GM12892 (cell line): ENCODE results near the gene ARID3B. TPM values are rescaled to one million over a fixed set of nuclear protein-coding genes. Genes with fewer than 3 reads are reported as not detected.
"Not testable (repeated sequence)": the region's sequence is repeated elsewhere in the genome, so short reads cannot be mapped to it uniquely, and the experiment has no call there.

Experiments used
- DNase-seq: peaks from one replicate; pipeline ENCODE4 v3.0.0; 2011; ENCODE audit not compliant: insufficient read length
- FAIRE-seq: peaks from 2 replicates; lab custom pipeline; 2011; peaks lifted over from hg19 to GRCh38; lab: Jason Lieb, UNC
- POLR2A ChIP-seq: IDR thresholded peaks from 2 replicates; pipeline ENCODE4 v1.6.1; 2011; ENCODE audit warnings: low read depth, low read length, control low read depth
- POLR2AphosphoS5 ChIP-seq: IDR thresholded peaks from 2 replicates; pipeline ENCODE4 v1.6.1; 2011; ENCODE audit warnings: low read depth, low read length, control low read depth
- TAF1 ChIP-seq: IDR thresholded peaks from 2 replicates; pipeline ENCODE4 v1.6.1; 2011; ENCODE audit warnings: low read depth, mild to moderate bottlenecking, control low read depth, low read length, borderline replicate concordance
- polyA plus RNA-seq: library from polyadenylated mRNA; unstranded; fragments of >200 nt; gene quantifications from one replicate; pipeline ENCODE4 v1.2.1, GENCODE V29; 2012; ENCODE audit warnings: missing spikeins, inconsistent platforms; ENCODE audit not compliant: missing spikeins

ARID3B gene
- 16.4 TPM for polyA plus RNA-seq

- DNase-seq (peak; percentile 80), FAIRE-seq (peak; percentile 92)
- TF ChIP-seq POLR2A (peak; percentile 93), POLR2AphosphoS5 (peak; percentile 94), TAF1 (peak; percentile 72)
Measured at GRCh38 chr15:74540761-74541493, at the start of gene ARID3B. TSS of gene ARID3B (plus strand) at chr15:74541220. CDS start at chr15:74543937, 2,717 bp downstream.

GRCh38 chr15:74496648-74497047, 44.4 kb upstream of the ARID3B start:
- DNase-seq (no peak), FAIRE-seq (no peak)

GRCh38 chr15:74497584-74497983, 43.4 kb upstream of the ARID3B start:
- FAIRE-seq (no peak), DNase-seq (no peak)
- TF ChIP-seq POLR2AphosphoS5 = no peak
- no peak for TF ChIP-seq TAF1

More at GRCh38 chr15:74496648-74497047, 44.4 kb upstream of the ARID3B start:
- TF ChIP-seq POLR2A (no peak), POLR2AphosphoS5 (no peak), TAF1 (no peak)

GRCh38 chr15:74499366-74499765, 41.7 kb upstream of the ARID3B start:
- FAIRE-seq (no peak), DNase-seq (no peak)
- TF ChIP-seq POLR2A = no peak
- TF ChIP-seq TAF1 = no peak
- no peak for TF ChIP-seq POLR2AphosphoS5

- TF ChIP-seq POLR2A (no peak), POLR2AphosphoS5 (no peak)
- DNase-seq = no peak
- no peak for FAIRE-seq
Measured at GRCh38 chr15:74500401-74500800, 40.6 kb upstream of the ARID3B start.

- TF ChIP-seq TAF1 = no peak
- TF ChIP-seq POLR2AphosphoS5 = no peak
- TF ChIP-seq POLR2A = no peak
- DNase-seq = no peak
- FAIRE-seq = no peak
Measured at GRCh38 chr15:74502301-74502700, 38.7 kb upstream of the ARID3B start.

- no peak for TF ChIP-seq POLR2A
- no peak for TF ChIP-seq POLR2AphosphoS5
- TF ChIP-seq TAF1 = no peak
- FAIRE-seq (no peak), DNase-seq (no peak)
Measured at GRCh38 chr15:74504418-74504817, 36.6 kb upstream of the ARID3B start.

- no peak for DNase-seq
- TF ChIP-seq POLR2AphosphoS5 (no peak), TAF1 (no peak), POLR2A (no peak)
- no peak for FAIRE-seq
Measured at GRCh38 chr15:74504836-74505235, 36.2 kb upstream of the ARID3B start.

GRCh38 chr15:74505837-74506514, 35.0 kb upstream of the ARID3B start:
- no peak for DNase-seq
- no peak for FAIRE-seq
- TF ChIP-seq POLR2AphosphoS5 (no peak), TAF1 (no peak), POLR2A (no peak)

GRCh38 chr15:74506515-74506840, 34.5 kb upstream of the ARID3B start:
- FAIRE-seq = no peak
- no peak for DNase-seq

GRCh38 chr15:74511583-74511982, 29.4 kb upstream of the ARID3B start:
- TF ChIP-seq TAF1 (no peak), POLR2AphosphoS5 (no peak), POLR2A (no peak)
- FAIRE-seq (no peak), DNase-seq (no peak)

More at GRCh38 chr15:74506515-74506840, 34.5 kb upstream of the ARID3B start:
- TF ChIP-seq POLR2A (no peak), POLR2AphosphoS5 (no peak), TAF1 (no peak)

- not testable (repeated sequence) for FAIRE-seq
Measured at GRCh38 chr15:74514059-74514458, 27.0 kb upstream of the ARID3B start.

More at GRCh38 chr15:74514059-74514458, 27.0 kb upstream of the ARID3B start:
- DNase-seq = not testable (repeated sequence)
